Mesendoderm (in vitro differentiated cells): ENCODE data around the gene KRTAP12-1.

Experiments used
- DNase-seq: peaks from one replicate; pipeline ENCODE4 v3.0.0; 2013
- H2AK5ac ChIP-seq: 2 replicates; pipeline ENCODE4 v1.6.1; 2013; ENCODE audit warnings: low read length, inconsistent platforms
- H2BK120ac ChIP-seq: 2 replicates; pipeline ENCODE4 v1.6.1; 2013; ENCODE audit warnings: low read depth, mild to moderate bottlenecking, low read length, moderate library complexity, mixed read lengths
- H2BK15ac ChIP-seq: replicated peaks from 2 replicates; pipeline ENCODE4 v1.6.1; 2013; ENCODE audit warnings: low read depth, mild to moderate bottlenecking, moderate library complexity
- H2BK5ac ChIP-seq: 2 replicates; pipeline ENCODE4 v1.6.1; 2013; ENCODE audit warnings: low read length, inconsistent platforms
- H3K18ac ChIP-seq: 2 replicates; pipeline ENCODE4 v1.6.1; 2013; ENCODE audit warnings: mild to moderate bottlenecking, low read length, mixed read lengths
- H3K23ac ChIP-seq: one replicate; pipeline ENCODE4 v1.6.1; 2013; ENCODE audit warnings: low read length
- H3K27ac ChIP-seq: 2 replicates; pipeline ENCODE4 v1.5.1; 2013; ENCODE audit warnings: low read depth, mild to moderate bottlenecking, inconsistent platforms, low read length, moderate library complexity
- H3K27me3 ChIP-seq: 2 replicates; pipeline ENCODE4 v1.6.1; 2013; ENCODE audit warnings: low read length, control low read depth, mild to moderate bottlenecking, inconsistent platforms; ENCODE audit not compliant: insufficient read depth, poor library complexity
- H3K36me3 ChIP-seq: 2 replicates; pipeline ENCODE4 v1.6.1; 2013; ENCODE audit warnings: low read length, inconsistent platforms; ENCODE audit not compliant: control insufficient read depth, insufficient read depth
- H3K4ac ChIP-seq: one replicate; pipeline ENCODE4 v1.6.1; 2013; ENCODE audit warnings: low read depth, mild to moderate bottlenecking, low read length, moderate library complexity
- H3K4me1 ChIP-seq: 2 replicates; pipeline ENCODE4 v1.6.1; 2013; ENCODE audit warnings: low read depth, low read length, inconsistent platforms; ENCODE audit not compliant: control insufficient read depth
- H3K4me2 ChIP-seq: 2 replicates; pipeline ENCODE4 v1.6.1; 2013; ENCODE audit warnings: low read length
- H3K4me3 ChIP-seq: 2 replicates; pipeline ENCODE4 v1.5.1; 2013; ENCODE audit warnings: mild to moderate bottlenecking, low read length
- H3K56ac ChIP-seq: one replicate; pipeline ENCODE4 v1.6.1; 2013; ENCODE audit warnings: low read length
- H3K79me1 ChIP-seq: 2 replicates; pipeline ENCODE4 v1.6.1; 2013; ENCODE audit warnings: low read length, inconsistent platforms
- H3K79me2 ChIP-seq: 2 replicates; pipeline ENCODE4 v1.6.1; 2013; ENCODE audit warnings: mild to moderate bottlenecking, low read length; ENCODE audit not compliant: control insufficient read depth, insufficient read depth
- H3K9ac ChIP-seq: 2 replicates; pipeline ENCODE4 v1.6.1; 2013; ENCODE audit warnings: low read length, inconsistent platforms
- H4K5ac ChIP-seq: one replicate; pipeline ENCODE4 v1.6.1; 2013; ENCODE audit warnings: low read length
- H4K8ac ChIP-seq: one replicate; pipeline ENCODE4 v1.6.1; 2013; ENCODE audit warnings: low read depth, mild to moderate bottlenecking, control low read depth, low read length, moderate library complexity
- WGBS: extraction: QIAGEN DNeasy Blood & Tissue Kit; methylation state at CpG from one replicate; pipeline ENCODE4 v1.1.7; 2013; ENCODE audit warnings: low lambda C conversion rate, missing lambda C conversion rate; ENCODE audit not compliant: insufficient coverage; ENCODE audit errors: extremely low coverage; 5-methylcytosine and 5-hydroxymethylcytosine counted together

Gene KRTAP12-1

GRCh38 chr21:44650973-44651675 is 30.8 kb downstream of the KRTAP12-1 start:
- H3K4me3 ChIP-seq = no peak overlapping the region
- no peak overlapping the region for H3K56ac ChIP-seq
- H3K79me1 ChIP-seq = no peaks in the 10 kb centered on the region
- H4K5ac ChIP-seq = no peak overlapping the region
- no peaks in the 10 kb centered on the region for H3K27me3 ChIP-seq
- no peak overlapping the region for H3K4ac ChIP-seq
- no peaks in the 10 kb centered on the region for H3K36me3 ChIP-seq
- no peak overlapping the region for H3K27ac ChIP-seq
- DNase-seq = no peak
- no peak overlapping the region for H4K8ac ChIP-seq
- no peak overlapping the region for H3K9ac ChIP-seq
- no peak overlapping the region for H3K23ac ChIP-seq
- H3K79me2 ChIP-seq = no peaks in the 10 kb centered on the region
- WGBS = no CpG with 5 or more reads among the region's 12 CpGs
- H3K4me1 ChIP-seq = no peaks in the 10 kb centered on the region
- H2BK15ac ChIP-seq = no peak overlapping the region
- H3K4me2 ChIP-seq = no peak overlapping the region
- no peak overlapping the region for H3K18ac ChIP-seq
- H2BK120ac ChIP-seq = no peak overlapping the region
- no peak overlapping the region for H2BK5ac ChIP-seq
- no peak overlapping the region for H2AK5ac ChIP-seq

- Histone ChIP-seq H3K56ac (no peak overlapping the region), H3K9ac (no peak overlapping the region), H4K8ac (no peak overlapping the region), H3K79me1 (no peaks in the 10 kb centered on the region), H4K5ac (no peak overlapping the region), H3K18ac (no peak overlapping the region), H3K27ac (no peak overlapping the region), H3K4ac (no peak overlapping the region), H3K4me1 (no peaks in the 10 kb centered on the region), H3K4me3 (no peak overlapping the region), H3K79me2 (no peaks in the 10 kb centered on the region), H2BK5ac (no peak overlapping the region), H3K23ac (no peak overlapping the region), H3K27me3 (no peaks in the 10 kb centered on the region), H2BK15ac (no peak overlapping the region), H3K4me2 (no peak overlapping the region), H2AK5ac (no peak overlapping the region), H3K36me3 (no peaks in the 10 kb centered on the region), H2BK120ac (no peak overlapping the region)
- WGBS = no CpG with 5 or more reads among the region's 20 CpGs
- DNase-seq = no peak
Measured at GRCh38 chr21:44650265-44650972, 31.5 kb downstream of the KRTAP12-1 start.

GRCh38 chr21:44649521-44650100 is 32.4 kb downstream of the KRTAP12-1 start:
- no peak overlapping the region for H3K23ac ChIP-seq
- no peak overlapping the region for H4K5ac ChIP-seq
- H2BK15ac ChIP-seq = no peak overlapping the region
- no peak overlapping the region for H3K4me3 ChIP-seq
- H3K79me2 ChIP-seq = no peaks in the 10 kb centered on the region
- H3K36me3 ChIP-seq = no peaks in the 10 kb centered on the region
- H3K4me2 ChIP-seq = no peak overlapping the region
- no peaks in the 10 kb centered on the region for H3K27me3 ChIP-seq
- H3K18ac ChIP-seq = no peak overlapping the region
- no peaks in the 10 kb centered on the region for H3K79me1 ChIP-seq
- H2AK5ac ChIP-seq = no peak overlapping the region
- no peak overlapping the region for H3K27ac ChIP-seq
- H3K56ac ChIP-seq = no peak overlapping the region
- no peak for DNase-seq
- H3K4ac ChIP-seq = no peak overlapping the region
- H3K4me1 ChIP-seq = no peaks in the 10 kb centered on the region
- H4K8ac ChIP-seq = no peak overlapping the region
- no peak overlapping the region for H3K9ac ChIP-seq
- H2BK120ac ChIP-seq = no peak overlapping the region
- no peak overlapping the region for H2BK5ac ChIP-seq
- no CpG with 5 or more reads among the region's 18 CpGs for WGBS

- Histone ChIP-seq H3K36me3 (no peaks in the 10 kb centered on the region), H2BK5ac (no peak overlapping the region), H2BK15ac (no peak overlapping the region), H3K4me1 (no peaks in the 10 kb centered on the region), H3K9ac (no peak overlapping the region), H3K4ac (no peak overlapping the region), H3K23ac (no peak overlapping the region), H3K79me2 (no peaks in the 10 kb centered on the region), H3K27ac (no peak overlapping the region), H3K18ac (no peak overlapping the region), H3K4me3 (no peak overlapping the region), H2AK5ac (no peak overlapping the region), H2BK120ac (no peak overlapping the region), H4K5ac (no peak overlapping the region), H3K56ac (no peak overlapping the region), H3K4me2 (no peak overlapping the region), H3K79me1 (no peaks in the 10 kb centered on the region), H4K8ac (no peak overlapping the region), H3K27me3 (no peaks in the 10 kb centered on the region)
- DNase-seq = no peak
- WGBS = no CpG with 5 or more reads among the region's 33 CpGs
Measured at GRCh38 chr21:44648557-44649311, 33.2 kb downstream of the KRTAP12-1 start.

- Histone ChIP-seq H3K27me3 (no peaks in the 10 kb centered on the region), H3K79me2 (no peaks in the 10 kb centered on the region), H3K36me3 (no peaks in the 10 kb centered on the region), H4K5ac (no peak overlapping the region), H2AK5ac (no peak overlapping the region), H3K79me1 (no peaks in the 10 kb centered on the region), H3K23ac (no peak overlapping the region), H3K18ac (no peak overlapping the region), H3K4me3 (no peak overlapping the region), H3K4me1 (no peaks in the 10 kb centered on the region), H3K4ac (no peak overlapping the region), H3K9ac (no peak overlapping the region), H2BK5ac (no peak overlapping the region), H3K56ac (no peak overlapping the region), H2BK15ac (no peak overlapping the region), H4K8ac (no peak overlapping the region), H3K27ac (no peak overlapping the region), H3K4me2 (no peak overlapping the region), H2BK120ac (no peak overlapping the region)
- no peak for DNase-seq
- no CpG with 5 or more reads among the region's 8 CpGs for WGBS
Measured at GRCh38 chr21:44647222-44647552, 34.8 kb downstream of the KRTAP12-1 start.
